ENCODE results near the gene SH2D6. TPM values are rescaled to one million over a fixed set of nuclear protein-coding genes. Genes with fewer than 3 reads are reported as not detected.

Gene SH2D6
- total and polyA plus RNA-seq, 2 of the 8 experiments (the other 6 are each of a cell fraction or from before 2014, with no cell fraction given): 0.42 TPM; not detected in 1

DNA sequence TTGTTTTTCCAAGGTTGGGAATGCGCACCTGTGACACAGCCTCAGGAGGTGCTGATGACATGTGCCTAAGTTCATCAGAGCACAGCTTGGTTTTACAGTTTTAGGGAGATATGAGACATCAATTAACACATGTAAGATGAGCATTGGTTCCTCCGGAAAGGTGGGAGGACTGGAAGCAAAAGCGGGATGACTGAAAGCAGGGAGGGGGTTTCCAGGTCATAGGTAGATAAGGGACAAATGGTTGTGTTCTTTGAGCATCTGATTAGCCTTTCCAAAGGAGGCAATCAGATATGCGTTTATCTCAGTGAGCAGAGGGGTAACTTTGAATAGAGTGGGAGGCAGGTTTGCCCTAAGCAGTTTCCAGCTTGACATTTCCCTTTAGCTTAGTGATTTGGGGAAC, 34.7 kb upstream of the SH2D6 start:
- 86% methylated on average over 4 of the region's 4 CpGs; no CpG with 5 or more reads in 1 of the 2 experiments for WGBS, 2 experiments (ENCODE audit: extremely low coverage in 1 of 2, insufficient coverage in 1 of 2, insufficient read length in 1 of 2, insufficient replicate concordance in 2 of 2, low coverage in 1 of 2, low lambda C conversion rate in 2 of 2, missing lambda C conversion rate in 1 of 2)
- H2BK120ac ChIP-seq (replicated peaks; ENCODE audit: low read depth, low read length): no peak overlapping the region
- FAIRE-seq: no peak
- TF ChIP-seq CBX5 (IDR thresholded peaks at IDR 0.05; ENCODE audit: low read depth, low read length) (no peak), NRF1 (IDR thresholded peaks at IDR 0.05; ENCODE audit: low read depth, low read length) (no peak), SIN3A (conservative IDR thresholded peaks at IDR 0.05 in 1 of 2, IDR thresholded peaks at IDR 0.05 in 1 of 2; ENCODE audit: low read depth in 1 of 2, low read length in 2 of 2) (no peak), ASH2L (IDR thresholded peaks at IDR 0.05; ENCODE audit: low read length) (no peak), RNF2 (IDR thresholded peaks at IDR 0.05; ENCODE audit: borderline replicate concordance, low read depth, low read length, missing control alignments, poor library complexity, severe bottlenecking) (no peak), PHF8 (conservative IDR thresholded peaks at IDR 0.05; ENCODE audit: low read depth, low read length) (no peak), SIRT6 (IDR thresholded peaks at IDR 0.05; ENCODE audit: low read length) (no peak), CBX8 (IDR thresholded peaks at IDR 0.05; ENCODE audit: borderline replicate concordance, low read depth, low read length) (no peak)
- TF ChIP-seq, protein P1, sequence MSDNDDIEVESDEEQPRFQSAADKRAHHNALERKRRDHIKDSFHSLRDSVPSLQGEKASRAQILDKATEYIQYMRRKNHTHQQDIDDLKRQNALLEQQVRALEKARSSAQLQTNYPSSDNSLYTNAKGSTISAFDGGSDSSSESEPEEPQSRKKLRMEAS (IDR thresholded peaks at IDR 0.05): no peak

More for the DNA sequence above, 34.7 kb upstream of the SH2D6 start:
- no peak overlapping the region for H2AK5ac ChIP-seq (ENCODE audit: low read depth, low read length)
- peaks cover 0 to 9% (median 0%) of the 10 kb centered on the region in 4 experiments; a peak in 1 of 7 replicates for H3K4me1 ChIP-seq (replicated peaks in 1 of 4; ENCODE audit: control insufficient read depth in 3 of 4, insufficient read depth in 4 of 4, low read length in 3 of 4)
- no peak overlapping the region for H2AFZ ChIP-seq (ENCODE audit: low read length)
- H3K27me3 ChIP-seq (replicated peaks in 1 of 4; ENCODE audit: control insufficient read depth in 3 of 4, extremely low read depth in 1 of 4, insufficient read depth in 3 of 4, low read length in 3 of 4): no peaks in the 10 kb centered on the region; a peak in 1 of 7 replicates
- H3K56ac ChIP-seq (replicated peaks; ENCODE audit: insufficient read length, low read depth, low read length): no peak overlapping the region
- no peaks in the 10 kb centered on the region for H4K20me1 ChIP-seq (replicated peaks in 1 of 2; ENCODE audit: control insufficient read depth in 1 of 2, insufficient read depth in 2 of 2, low read length in 2 of 2)
- H3K27ac ChIP-seq (ENCODE audit: low read depth, low read length): no peak overlapping the region
- no peaks in the 10 kb centered on the region for H3K79me2 ChIP-seq (ENCODE audit: control insufficient read depth in 1 of 2, insufficient read depth in 2 of 2, low read length in 2 of 2)
- no peak overlapping the region for H2BK5ac ChIP-seq (ENCODE audit: low read depth, low read length)
- no peak overlapping the region for H3K4me3 ChIP-seq (ENCODE audit: extremely low read depth in 1 of 4, insufficient read depth in 2 of 4, low read depth in 3 of 4, low read length in 4 of 4)
- H3K18ac ChIP-seq (ENCODE audit: extremely low read depth, low read length): no peak overlapping the region
- H2BK20ac ChIP-seq (ENCODE audit: low read length): no peak overlapping the region
- H4K8ac ChIP-seq (ENCODE audit: extremely low read depth, insufficient read depth, low read length): no peak overlapping the region
- no peak overlapping the region for H3K4me2 ChIP-seq (ENCODE audit: insufficient read depth in 1 of 2, low read depth in 2 of 2, low read length in 2 of 2)
- H2BK12ac ChIP-seq (ENCODE audit: low read depth, low read length): no peak overlapping the region
- H3K79me1 ChIP-seq (ENCODE audit: low read depth, low read length): no peaks in the 10 kb centered on the region
- H3K9me3 ChIP-seq (ENCODE audit: insufficient read depth in 2 of 2, low read depth in 1 of 2, low read length in 1 of 2): peaks cover 4 to 10% of the 10 kb centered on the region in 2 experiments; a peak in 3 of 4 replicates
- no peak overlapping the region for H3K23ac ChIP-seq (ENCODE audit: insufficient read length)
- H3K36me3 ChIP-seq (ENCODE audit: control insufficient read depth in 2 of 4, insufficient read depth in 4 of 4, low read length in 3 of 4): peaks cover 0 to 11% (median 1%) of the 10 kb centered on the region in 4 experiments; a peak in 4 of 8 replicates
- no peak overlapping the region for H2BK15ac ChIP-seq (ENCODE audit: low read length)
- no peak overlapping the region for H3K14ac ChIP-seq (ENCODE audit: insufficient read length)
- no peak overlapping the region for H3K9ac ChIP-seq (replicated peaks in 1 of 4; ENCODE audit: extremely low read depth in 1 of 4, low read depth in 3 of 4, low read length in 3 of 4)
- ChIA-PET POLR2A (ENCODE audit: partially characterized antibody) (interaction anchor here (1.9 to 25.0 kb wide), 3 partner anchors 9 to 177 kb away, joined by 4 to 396 read pairs (median 9); partner anchors contain the start of genes GGCX and MAT2A), CTCF (ENCODE audit: partially characterized antibody) (interaction anchor here (0.6 to 1.9 kb wide), 6 partner anchors 8 to 180 kb away, joined by 3 to 10 read pairs (median 4); no protein-coding TSS in a partner anchor)
- no peak overlapping the region for H4K91ac ChIP-seq (replicated peaks; ENCODE audit: insufficient read length, low read length)
- H4K5ac ChIP-seq (ENCODE audit: insufficient read length, low read depth, low read length): no peak overlapping the region
- H3K4ac ChIP-seq (replicated peaks; ENCODE audit: insufficient read length, low read depth, low read length): no peak overlapping the region
- H3K23me2 ChIP-seq (ENCODE audit: low read depth, low read length): no peaks in the 10 kb centered on the region
- DNase-seq (ENCODE audit: low read depth in 1 of 2, low spot score in 2 of 2): no peak

Data from H1 (cell line).